ENCODE results near the gene TBC1D21.
"Not testable (repeated sequence)": the region's sequence is repeated elsewhere in the genome, so short reads cannot be mapped to it uniquely, and the experiment has no call there.

The TBC1D21 gene

DNA sequence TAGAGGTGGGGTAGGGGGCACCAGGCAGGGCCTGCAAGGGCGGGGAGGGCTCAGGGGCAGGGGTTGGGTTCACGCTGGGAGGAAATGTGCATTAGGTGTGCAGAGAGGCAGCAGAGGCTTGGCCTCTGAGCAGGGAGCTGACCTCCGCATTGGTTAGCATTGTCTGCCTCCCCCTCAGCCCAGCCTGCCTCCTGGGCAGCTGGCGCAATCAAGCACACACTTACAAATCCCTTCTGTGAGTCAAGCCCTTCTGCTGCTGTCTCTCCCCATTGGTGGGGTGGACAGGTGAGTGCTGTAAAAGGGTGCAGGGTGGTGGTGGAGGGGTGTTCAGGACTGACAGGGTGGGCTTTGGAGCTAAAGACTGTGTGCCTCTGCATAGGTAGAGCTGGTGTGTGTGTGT is 62.2 kb downstream of the TBC1D21 start:
- TF ChIP-seq, protein P1, sequence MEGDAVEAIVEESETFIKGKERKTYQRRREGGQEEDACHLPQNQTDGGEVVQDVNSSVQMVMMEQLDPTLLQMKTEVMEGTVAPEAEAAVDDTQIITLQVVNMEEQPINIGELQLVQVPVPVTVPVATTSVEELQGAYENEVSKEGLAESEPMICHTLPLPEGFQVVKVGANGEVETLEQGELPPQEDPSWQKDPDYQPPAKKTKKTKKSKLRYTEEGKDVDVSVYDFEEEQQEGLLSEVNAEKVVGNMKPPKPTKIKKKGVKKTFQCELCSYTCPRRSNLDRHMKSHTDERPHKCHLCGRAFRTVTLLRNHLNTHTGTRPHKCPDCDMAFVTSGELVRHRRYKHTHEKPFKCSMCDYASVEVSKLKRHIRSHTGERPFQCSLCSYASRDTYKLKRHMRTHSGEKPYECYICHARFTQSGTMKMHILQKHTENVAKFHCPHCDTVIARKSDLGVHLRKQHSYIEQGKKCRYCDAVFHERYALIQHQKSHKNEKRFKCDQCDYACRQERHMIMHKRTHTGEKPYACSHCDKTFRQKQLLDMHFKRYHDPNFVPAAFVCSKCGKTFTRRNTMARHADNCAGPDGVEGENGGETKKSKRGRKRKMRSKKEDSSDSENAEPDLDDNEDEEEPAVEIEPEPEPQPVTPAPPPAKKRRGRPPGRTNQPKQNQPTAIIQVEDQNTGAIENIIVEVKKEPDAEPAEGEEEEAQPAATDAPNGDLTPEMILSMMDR (conservative IDR thresholded peaks at IDR 0.05): no peak
- peak overlapping the region; percentile 94 for H3K27ac ChIP-seq

DNA sequence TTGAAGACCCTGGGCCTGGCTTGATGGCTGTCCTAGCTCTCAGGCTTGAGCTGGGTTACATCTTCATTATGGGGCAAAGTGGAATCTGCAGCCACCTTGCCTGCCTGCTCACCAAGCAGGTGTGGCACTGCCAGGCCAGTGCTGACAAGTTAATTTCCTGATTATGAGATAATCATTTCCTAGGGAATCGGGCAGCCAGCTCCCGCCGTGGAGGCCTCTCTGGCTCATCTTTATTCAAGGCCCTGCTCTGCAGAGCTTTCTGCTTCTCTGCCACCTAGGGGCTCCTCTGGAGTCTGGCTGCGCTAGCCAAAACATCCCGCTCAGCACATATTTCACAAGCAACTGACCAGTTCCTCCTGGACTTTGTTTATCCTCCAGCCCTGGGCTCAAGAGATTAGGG is 62.8 kb downstream of the TBC1D21 start:
- TF ChIP-seq, protein P1 (conservative IDR thresholded peaks at IDR 0.05): peak; percentile 68
- peak overlapping the region; percentile 94 for H3K27ac ChIP-seq

DNA sequence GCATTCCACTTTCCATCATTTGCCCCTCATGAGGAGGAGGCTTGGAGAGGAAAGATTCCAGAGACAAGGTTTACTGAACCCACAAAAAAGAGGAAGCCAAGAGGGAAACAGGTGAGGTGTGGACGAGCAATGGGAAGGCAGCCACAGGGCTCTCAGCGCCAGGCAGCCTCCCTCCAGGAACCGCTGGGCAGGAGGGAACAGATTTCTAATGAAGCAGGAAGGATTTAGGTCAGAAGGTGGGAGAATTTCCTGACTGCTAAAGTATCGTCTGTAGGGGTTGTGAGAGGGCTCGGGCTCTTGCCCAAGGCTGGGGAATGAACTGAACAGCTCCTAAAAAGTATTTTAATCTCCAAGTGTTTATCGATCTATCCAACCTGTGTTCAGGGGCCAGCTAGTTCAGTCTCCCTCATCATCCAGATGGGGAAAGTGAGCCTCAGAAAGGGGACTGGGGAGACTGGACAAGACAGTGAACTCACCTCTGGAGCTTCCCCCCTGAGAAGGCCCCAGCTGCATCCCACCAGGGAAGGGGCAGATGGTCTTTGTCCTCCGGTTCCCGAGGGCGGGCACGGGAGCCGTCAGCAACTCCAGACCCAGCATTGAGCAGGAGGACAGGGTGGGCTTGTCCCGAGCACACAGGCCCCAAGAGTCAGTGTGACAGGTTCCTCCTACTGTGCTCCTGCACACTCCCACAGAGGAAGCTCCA is 63.4 kb downstream of the TBC1D21 start:
- TF ChIP-seq, protein P1 (conservative IDR thresholded peaks at IDR 0.05): 0 out of 2 replicates have a peak, but pooled peaks have one; percentile 8
- peak overlapping the region; percentile 94 for H3K27ac ChIP-seq

GRCh38 chr15:73937296-73937695 is 63.9 kb downstream of the TBC1D21 start:
- H3K27ac ChIP-seq: peak overlapping the region; percentile 94
- TF ChIP-seq, protein P1 (conservative IDR thresholded peaks at IDR 0.05): no peak

DNA sequence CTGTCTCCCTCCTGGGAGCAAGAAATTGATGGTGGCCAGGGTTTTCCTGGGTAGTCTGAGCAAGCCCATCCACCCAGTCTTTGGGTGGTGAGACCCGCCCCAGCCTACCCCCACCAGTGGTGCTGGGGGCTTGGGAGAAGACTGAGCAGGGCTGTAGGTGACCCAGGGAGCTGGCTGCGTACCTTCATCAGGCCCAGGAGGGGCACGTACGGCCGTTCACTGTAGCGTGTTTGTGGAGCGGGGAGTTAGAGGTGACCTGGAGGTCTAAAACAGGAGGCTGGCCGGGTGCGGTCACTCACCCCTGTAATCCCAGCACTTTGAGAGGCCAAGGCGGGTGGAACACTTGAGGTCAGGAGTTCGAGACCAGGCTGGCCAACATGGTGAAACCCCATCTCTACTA is 64.4 kb downstream of the TBC1D21 start:
- no peak overlapping the region for H3K27ac ChIP-seq
- TF ChIP-seq, protein P1 (conservative IDR thresholded peaks at IDR 0.05): no peak

GRCh38 chr15:73938516-73938915 is 65.2 kb downstream of the TBC1D21 start:
- H3K27ac ChIP-seq: not testable (repeated sequence)

Data from VCaP (cell line).